GM21737 (cell line): ENCODE results near the gene BRF1.

ENCODE experiments used
- ATAC-seq: cut with Tn5 transposase; IDR thresholded peaks from one replicate; pipeline ENCODE4 v1.9.1; 2021; ENCODE audit warnings: mild to moderate bottlenecking, moderate library complexity; ENCODE audit not compliant: unreplicated experiment

BRF1 gene

DNA sequence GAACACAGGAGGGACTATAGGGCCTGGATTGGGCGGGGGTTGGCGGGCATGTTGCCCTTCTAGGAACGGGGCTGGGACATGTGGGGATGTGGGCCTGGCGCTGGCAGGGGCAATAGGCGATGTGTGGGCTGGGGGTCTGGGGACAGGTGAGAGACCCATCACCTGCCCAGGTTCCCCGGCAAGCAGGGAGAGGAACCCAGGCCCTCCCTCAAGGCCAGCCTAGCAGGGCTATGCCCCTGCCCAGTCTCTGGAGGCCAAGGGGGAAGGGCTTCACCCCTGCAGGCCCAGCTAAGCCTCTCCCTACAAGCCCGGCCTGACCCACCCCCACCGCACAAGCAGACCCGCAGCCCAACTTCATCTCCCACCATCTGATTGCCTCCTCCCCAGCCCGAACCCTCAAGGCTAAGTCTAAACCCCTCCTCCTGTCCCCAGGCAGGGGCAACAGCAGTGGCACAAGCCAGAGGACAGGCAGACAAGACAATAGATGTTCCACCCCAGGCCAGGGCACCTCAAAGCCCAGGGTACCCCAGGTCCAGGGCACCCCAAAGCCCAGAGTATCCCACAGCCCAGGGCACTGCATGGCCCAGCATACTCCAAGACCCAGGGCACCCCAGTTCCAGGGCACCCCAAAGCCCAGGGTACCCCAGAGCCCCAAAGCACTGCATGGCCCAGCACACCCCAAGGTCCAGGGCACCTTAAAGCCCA is 138.7 kb downstream of the BRF1 start:
- ATAC-seq, result no peak

DNA sequence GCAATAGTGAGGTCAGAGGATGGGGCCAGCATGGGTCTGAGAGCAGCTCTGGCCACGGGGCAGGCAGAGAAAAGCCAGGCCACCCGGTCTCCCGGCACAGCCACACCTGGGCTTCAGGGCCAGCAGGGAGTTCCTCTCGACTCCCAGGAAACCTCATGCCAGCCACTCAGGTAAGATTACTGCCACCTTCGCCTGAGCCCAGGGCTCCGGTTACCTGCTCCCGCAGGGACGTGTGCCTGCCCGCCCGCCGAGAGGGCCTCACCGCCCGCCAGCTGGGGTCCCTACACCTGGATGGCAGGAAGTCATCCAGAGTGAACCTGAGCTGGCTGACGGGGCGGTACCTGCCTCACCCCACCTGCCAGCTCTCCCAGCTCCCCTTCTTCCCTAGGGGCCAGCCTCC is 139.5 kb downstream of the BRF1 start:
- ATAC-seq, result no peak

DNA sequence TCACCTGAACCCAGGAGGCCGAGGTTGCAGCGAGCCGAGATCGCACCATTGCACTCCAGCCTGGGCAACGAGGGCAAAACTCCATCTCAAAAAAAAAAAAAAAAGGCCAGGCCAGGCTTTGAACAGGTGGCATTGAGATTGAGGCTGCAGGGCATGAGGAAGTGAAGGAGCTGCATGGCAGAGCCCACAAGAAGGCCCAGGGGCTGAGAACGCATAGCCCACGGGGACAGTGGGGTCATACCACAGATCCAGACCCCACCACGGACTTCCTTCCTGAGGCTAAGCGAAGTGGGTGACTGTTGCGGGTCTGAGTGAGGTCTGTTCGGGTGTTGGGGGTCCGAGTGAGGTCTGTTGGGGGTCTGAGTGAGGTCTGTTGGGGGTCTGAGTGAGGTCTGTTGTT is 140.0 kb downstream of the BRF1 start:
- ATAC-seq, result no peak

DNA sequence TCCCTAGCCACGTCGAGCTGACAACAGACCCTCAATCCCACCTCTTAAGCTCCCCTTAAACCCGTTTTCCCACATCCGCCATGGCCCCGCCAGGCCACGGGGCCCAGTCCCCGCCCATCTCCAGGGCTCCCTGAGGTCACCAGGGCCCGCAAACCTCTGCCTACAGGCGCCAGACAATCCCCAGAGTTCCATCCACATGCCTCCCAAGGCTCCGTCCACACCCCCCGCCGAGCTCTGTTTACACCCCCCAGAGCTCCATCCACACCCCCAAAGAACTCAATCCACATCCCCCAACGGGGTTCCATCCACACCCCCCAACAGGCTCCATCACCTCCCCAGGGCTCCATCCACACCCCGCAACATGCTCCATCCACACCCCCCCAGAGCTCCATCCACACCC is 141.5 kb downstream of the BRF1 start:
- ATAC-seq, result no peak
